Cardiac muscle cell (in vitro differentiated cells and primary cell): ENCODE measurements around the gene GTPBP10. TPM values are rescaled to one million over a fixed set of nuclear protein-coding genes. Genes with fewer than 3 reads are reported as not detected.

Experiments used
- DNase-seq, 2 donors: peaks; one replicate each; pipeline versions ENCODE4 v3.0.0 to v3.0.0-alpha.2; 2010 to 2017; ENCODE audit warnings: low read depth in 1 of 2, low spot score in 1 of 2
- H3K27ac ChIP-seq: fragments of 200-600 bp; sonication (generic); 2 replicates; pipeline ENCODE4 v1.5.1; 2016
- H3K27me3 ChIP-seq: fragments of 200-600 bp; sonication (generic); 2 replicates; pipeline ENCODE4 v1.6.0; 2016; ENCODE audit warnings: control low read depth
- H3K36me3 ChIP-seq: fragments of 200-600 bp; sonication (generic); 2 replicates; pipeline ENCODE4 v1.5.1; 2016; ENCODE audit warnings: control low read depth
- H3K4me1 ChIP-seq: fragments of 200-600 bp; sonication (generic); 2 replicates; pipeline ENCODE4 v1.8.1; 2017; ENCODE audit warnings: low read depth, mild to moderate bottlenecking, mixed run types
- H3K4me3 ChIP-seq: fragments of 200-600 bp; sonication (generic); 2 replicates; pipeline ENCODE4 v1.5.1; 2016; ENCODE audit warnings: mild to moderate bottlenecking
- H3K9me3 ChIP-seq: fragments of 200-600 bp; sonication (generic); 2 replicates; pipeline ENCODE4 v1.5.1; 2017; ENCODE audit warnings: low read depth, mild to moderate bottlenecking, control low read depth
- polyA plus RNA-seq: library from polyadenylated mRNA; unstranded; fragments of >200 nt; fragmentation: Nextera tagmentation; extraction: Ambion mirVana; gene quantifications from 2 replicates; pipeline ENCODE4 v1.2.1, GENCODE V29; 2016
- total RNA-seq: library from RNA; depleted of rRNA; stranded (reverse); fragments of >200 nt; gene quantifications from 2 replicates; pipeline ENCODE4 v1.2.3, GENCODE V29; 2016
- TF ChIP-seq, protein P1 (sequence below): IDR thresholded peaks from 2 replicates; pipeline ENCODE4 v1.5.1; 2012; ENCODE audit warnings: low read depth, mild to moderate bottlenecking, low read length

Gene GTPBP10
- total and polyA plus RNA-seq, 2 experiments from 2014 or later: 5.4 to 12.7 TPM

DNA sequence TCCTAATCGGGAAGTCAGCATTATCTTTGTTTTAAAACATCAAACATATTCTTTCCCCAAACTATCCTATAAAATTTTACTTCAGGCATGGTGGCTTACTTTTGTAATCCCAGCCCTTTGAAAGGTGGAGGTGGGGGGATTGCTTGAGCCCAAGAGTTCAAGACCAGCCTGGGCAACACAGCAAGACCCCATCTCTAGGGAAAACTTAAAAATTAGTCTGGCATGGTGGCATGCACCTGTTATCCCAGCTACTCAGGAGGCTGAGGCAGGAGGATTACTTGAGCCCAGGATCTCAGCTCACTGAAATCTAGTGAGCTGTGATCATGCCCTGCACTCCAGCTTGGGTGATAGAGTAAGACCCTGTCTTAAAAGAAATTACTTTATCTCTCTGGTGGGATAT lies 61.6 kb downstream of the GTPBP10 start:
- Histone ChIP-seq H3K36me3 (peaks cover 17% of the 10 kb centered on the region), H3K4me1 (no peaks in the 10 kb centered on the region)

DNA sequence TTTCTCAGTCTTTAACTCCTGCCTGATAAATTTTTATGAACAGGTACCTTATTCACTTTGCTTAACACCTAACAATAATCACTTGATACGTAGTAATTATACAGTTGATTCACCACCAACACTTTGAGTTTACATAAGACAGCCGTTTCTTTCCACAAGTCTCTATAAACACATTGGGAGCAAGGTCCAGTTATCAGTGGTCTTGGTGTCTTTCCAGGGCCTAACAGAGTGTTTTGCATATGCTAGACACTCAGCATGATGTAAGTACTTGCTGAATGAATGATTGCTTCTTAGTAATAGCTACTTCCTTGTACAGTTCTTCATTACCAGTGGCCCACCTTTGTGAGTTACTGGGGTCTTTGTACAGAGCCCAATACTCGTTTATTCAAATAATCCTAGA lies 63.2 kb downstream of the GTPBP10 start:
- Histone ChIP-seq H3K36me3 (peaks cover 26% of the 10 kb centered on the region), H3K4me3 (no peak overlapping the region), H3K27ac (no peak overlapping the region), H3K9me3 (no peaks in the 10 kb centered on the region), H3K27me3 (no peaks in the 10 kb centered on the region), H3K4me1 (no peaks in the 10 kb centered on the region)
- peak in 1 of 2 donors; percentile 13 for DNase-seq
- TF ChIP-seq, protein P1, sequence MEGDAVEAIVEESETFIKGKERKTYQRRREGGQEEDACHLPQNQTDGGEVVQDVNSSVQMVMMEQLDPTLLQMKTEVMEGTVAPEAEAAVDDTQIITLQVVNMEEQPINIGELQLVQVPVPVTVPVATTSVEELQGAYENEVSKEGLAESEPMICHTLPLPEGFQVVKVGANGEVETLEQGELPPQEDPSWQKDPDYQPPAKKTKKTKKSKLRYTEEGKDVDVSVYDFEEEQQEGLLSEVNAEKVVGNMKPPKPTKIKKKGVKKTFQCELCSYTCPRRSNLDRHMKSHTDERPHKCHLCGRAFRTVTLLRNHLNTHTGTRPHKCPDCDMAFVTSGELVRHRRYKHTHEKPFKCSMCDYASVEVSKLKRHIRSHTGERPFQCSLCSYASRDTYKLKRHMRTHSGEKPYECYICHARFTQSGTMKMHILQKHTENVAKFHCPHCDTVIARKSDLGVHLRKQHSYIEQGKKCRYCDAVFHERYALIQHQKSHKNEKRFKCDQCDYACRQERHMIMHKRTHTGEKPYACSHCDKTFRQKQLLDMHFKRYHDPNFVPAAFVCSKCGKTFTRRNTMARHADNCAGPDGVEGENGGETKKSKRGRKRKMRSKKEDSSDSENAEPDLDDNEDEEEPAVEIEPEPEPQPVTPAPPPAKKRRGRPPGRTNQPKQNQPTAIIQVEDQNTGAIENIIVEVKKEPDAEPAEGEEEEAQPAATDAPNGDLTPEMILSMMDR: no peak

More for the DNA sequence above, 61.6 kb downstream of the GTPBP10 start:
- DNase-seq: no peak
- H3K27ac ChIP-seq: no peak overlapping the region
- TF ChIP-seq, protein P1: no peak
- no peaks in the 10 kb centered on the region for H3K9me3 ChIP-seq
- H3K4me3 ChIP-seq: no peak overlapping the region
- H3K27me3 ChIP-seq: no peaks in the 10 kb centered on the region

DNA sequence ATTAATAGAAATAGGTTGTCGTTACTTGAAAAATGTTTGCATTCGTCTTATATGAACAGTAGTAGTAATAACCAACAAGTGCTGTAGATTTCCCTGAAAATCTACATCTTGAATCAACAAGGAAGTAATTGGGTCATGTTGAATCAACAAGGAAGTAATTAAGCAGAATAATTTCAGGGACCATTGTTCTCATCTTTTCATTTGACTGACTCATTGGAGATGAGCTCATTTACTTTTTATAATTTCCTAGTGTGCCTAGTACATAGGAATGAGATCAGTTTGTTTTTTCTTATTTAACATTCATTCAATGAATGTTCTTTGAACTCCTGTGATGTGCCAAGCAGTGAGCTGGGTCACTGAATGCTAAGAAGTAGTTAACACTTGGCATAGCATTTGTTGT lies 65.0 kb downstream of the GTPBP10 start:
- DNase-seq: no peak
- Histone ChIP-seq H3K4me3 (no peak overlapping the region), H3K27me3 (no peaks in the 10 kb centered on the region), H3K36me3 (peaks cover 20% of the 10 kb centered on the region), H3K9me3 (no peaks in the 10 kb centered on the region), H3K4me1 (no peaks in the 10 kb centered on the region), H3K27ac (no peak overlapping the region)
- TF ChIP-seq, protein P1: no peak

DNA sequence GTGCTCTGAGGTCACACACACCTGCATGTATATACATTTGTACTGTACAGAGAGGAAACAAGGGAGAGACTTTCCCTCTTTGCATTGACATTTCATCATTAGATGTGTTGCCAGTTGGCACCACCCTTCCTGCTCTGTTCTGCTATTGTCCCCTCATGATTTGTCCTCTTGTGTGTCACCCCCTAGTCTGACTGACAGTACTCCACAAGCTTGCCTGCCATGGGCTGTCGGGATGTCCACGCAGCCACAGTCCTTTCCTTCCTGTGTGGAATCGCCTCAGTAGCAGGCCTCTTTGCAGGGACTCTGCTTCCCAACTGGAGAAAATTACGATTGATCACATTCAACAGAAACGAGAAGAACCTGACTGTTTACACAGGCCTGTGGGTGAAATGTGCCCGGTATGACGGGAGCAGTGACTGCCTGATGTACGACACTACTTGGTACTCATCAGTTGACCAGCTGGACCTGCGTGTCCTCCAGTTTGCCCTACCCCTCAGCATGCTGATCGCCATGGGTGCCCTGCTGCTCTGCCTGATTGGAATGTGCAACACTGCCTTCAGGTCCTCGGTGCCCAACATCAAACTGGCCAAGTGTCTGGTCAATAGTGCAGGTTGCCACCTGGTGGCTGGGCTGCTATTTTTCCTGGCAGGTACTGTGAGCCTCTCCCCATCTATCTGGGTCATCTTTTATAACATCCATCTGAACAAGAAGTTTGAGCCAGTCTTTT lies 66.1 kb downstream of the GTPBP10 start:
- Histone ChIP-seq H3K27ac (no peak overlapping the region), H3K4me3 (no peak overlapping the region), H3K27me3 (no peaks in the 10 kb centered on the region), H3K9me3 (no peaks in the 10 kb centered on the region), H3K36me3 (peaks cover 14% of the 10 kb centered on the region), H3K4me1 (no peaks in the 10 kb centered on the region)
- TF ChIP-seq, protein P1: peak; percentile 32
- peak in 1 of 2 donors; percentile 13 for DNase-seq

DNA sequence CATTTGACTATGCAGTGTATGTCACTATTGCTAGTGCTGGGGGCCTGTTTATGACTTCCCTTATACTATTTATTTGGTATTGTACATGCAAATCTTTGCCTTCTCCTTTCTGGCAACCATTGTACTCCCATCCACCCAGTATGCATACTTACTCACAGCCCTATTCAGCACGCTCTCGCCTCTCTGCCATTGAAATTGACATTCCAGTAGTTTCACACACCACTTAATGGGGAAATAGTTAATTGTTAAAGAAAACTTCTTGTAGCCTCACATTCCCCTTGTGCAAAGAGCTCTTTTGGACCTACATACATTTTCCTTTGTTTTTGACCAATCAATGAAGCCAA lies 66.6 kb downstream of the GTPBP10 start:
- Histone ChIP-seq H3K4me3 (no peak overlapping the region), H3K27ac (no peak overlapping the region), H3K4me1 (no peaks in the 10 kb centered on the region), H3K36me3 (peaks cover 14% of the 10 kb centered on the region), H3K9me3 (no peaks in the 10 kb centered on the region), H3K27me3 (no peaks in the 10 kb centered on the region)
- DNase-seq: no peak
- TF ChIP-seq, protein P1: no peak
